H1 (cell line): ENCODE measurements around the gene VMP1. TPM values are rescaled to one million over a fixed set of nuclear protein-coding genes. Genes with fewer than 3 reads are reported as not detected.

Source experiments
- CTCF ChIA-PET: fragments of 300-600 bp; sonication (Branson Sonifier 250); formaldehyde crosslinking; loops from one replicate; lab custom pipeline; 2021; ENCODE audit not compliant: partially characterized antibody; lab: Charles Lee
- POLR2A ChIA-PET: fragments of 300-600 bp; sonication (Branson Sonifier 250); formaldehyde crosslinking; loops from one replicate; lab custom pipeline; 2021; ENCODE audit warnings: inconsistent platforms; ENCODE audit not compliant: partially characterized antibody; lab: Charles Lee
- DNase-seq, 2 experiments: peaks; one replicate each; pipeline versions ENCODE4 v3.0.0 to v3.0.0-alpha.2; 2010 to 2022; ENCODE audit warnings: low spot score in 2 of 2, low read depth in 1 of 2, mixed read lengths in 1 of 2
- FAIRE-seq: peaks from 2 replicates; lab custom pipeline; 2011; peaks lifted over from hg19 to GRCh38; lab: Jason Lieb, UNC
- H2AFZ ChIP-seq: 2 replicates; pipeline ENCODE4 v1.8.1; 2012; ENCODE audit warnings: low read length, inconsistent platforms
- H2AK5ac ChIP-seq: 2 replicates; pipeline ENCODE4 v1.6.1; 2013; ENCODE audit warnings: low read depth, low read length
- H2BK120ac ChIP-seq: replicated peaks from 2 replicates; pipeline ENCODE3; 2013; ENCODE audit warnings: low read depth, low read length, inconsistent platforms
- H2BK12ac ChIP-seq: 2 replicates; pipeline ENCODE4 v1.6.1; 2013; ENCODE audit warnings: low read depth, low read length
- H2BK15ac ChIP-seq: 2 replicates; pipeline ENCODE4 v1.6.1; 2013; ENCODE audit warnings: low read length
- H2BK20ac ChIP-seq: 2 replicates; pipeline ENCODE4 v1.6.1; 2013; ENCODE audit warnings: low read length
- H2BK5ac ChIP-seq: 2 replicates; pipeline ENCODE4 v1.6.1; 2013; ENCODE audit warnings: low read depth, low read length
- H3K14ac ChIP-seq: 2 replicates; pipeline ENCODE4 v1.6.1; 2013; ENCODE audit warnings: inconsistent platforms; ENCODE audit not compliant: insufficient read length
- H3K18ac ChIP-seq: 2 replicates; pipeline ENCODE4 v1.6.1; 2013; ENCODE audit warnings: low read length; ENCODE audit errors: extremely low read depth
- H3K23ac ChIP-seq: 2 replicates; pipeline ENCODE4 v1.6.1; 2013; ENCODE audit warnings: inconsistent platforms; ENCODE audit not compliant: insufficient read length
- H3K23me2 ChIP-seq: 2 replicates; pipeline ENCODE4 v1.6.1; 2013; ENCODE audit warnings: low read depth, low read length
- H3K27ac ChIP-seq: 2 replicates; pipeline ENCODE4 v1.6.1; 2011; ENCODE audit warnings: low read depth, low read length, inconsistent platforms
- H3K27me3 ChIP-seq, 4 experiments: replicated peaks in 1 of 4; 1 replicate in 1 of 4; 2 replicates in 3 of 4; pipeline versions ENCODE4 v1.6.1 to v1.8.1; 2011 to 2013; ENCODE audit warnings: low read length in 3 of 4, mild to moderate bottlenecking in 3 of 4, inconsistent platforms in 2 of 4, mixed read lengths in 2 of 4, moderate library complexity in 1 of 4; ENCODE audit not compliant: control insufficient read depth in 3 of 4, insufficient read depth in 3 of 4; ENCODE audit errors: extremely low read depth in 1 of 4
- H3K36me3 ChIP-seq, 4 experiments: 2 replicates each; pipeline versions ENCODE4 v1.6.1 to v1.8.1; 2011 to 2013; ENCODE audit warnings: mild to moderate bottlenecking in 4 of 4, low read length in 3 of 4, moderate library complexity in 2 of 4, control low read depth in 1 of 4, inconsistent platforms in 1 of 4; ENCODE audit not compliant: insufficient read depth in 4 of 4, control insufficient read depth in 2 of 4
- H3K4ac ChIP-seq: replicated peaks from 2 replicates; pipeline ENCODE3; 2013; ENCODE audit warnings: low read length, low read depth, mixed read lengths, inconsistent platforms; ENCODE audit not compliant: insufficient read length
- H3K4me1 ChIP-seq, 4 experiments: replicated peaks in 1 of 4; 1 replicate in 1 of 4; 2 replicates in 3 of 4; pipeline versions ENCODE4 v1.6.1 to v1.8.1; 2011 to 2013; ENCODE audit warnings: low read length in 3 of 4, inconsistent platforms in 2 of 4, mixed read lengths in 1 of 4; ENCODE audit not compliant: insufficient read depth in 4 of 4, control insufficient read depth in 3 of 4
- H3K4me2 ChIP-seq, 2 experiments: 2 replicates each; pipeline versions ENCODE4 v1.6.1 to v1.8.1; 2011 to 2013; ENCODE audit warnings: low read depth in 2 of 2, low read length in 2 of 2, control low read depth in 1 of 2, inconsistent platforms in 1 of 2, mild to moderate bottlenecking in 1 of 2; ENCODE audit not compliant: insufficient read depth in 1 of 2
- H3K4me3 ChIP-seq, 4 experiments: fragments of 200-600, 300-600 bp in 1 of 4; sonication (generic), shearing (Covaris generic), sonication (Bioruptor Twin) in 1 of 4; 2 replicates each; pipeline versions ENCODE4 v1.5.1 to v1.8.1; 2011 to 2016; ENCODE audit warnings: low read length in 4 of 4, low read depth in 3 of 4, control low read depth in 2 of 4, inconsistent platforms in 2 of 4, mild to moderate bottlenecking in 2 of 4, mixed read lengths in 1 of 4, moderate library complexity in 1 of 4; ENCODE audit not compliant: insufficient read depth in 2 of 4; ENCODE audit errors: extremely low read depth in 1 of 4
- H3K56ac ChIP-seq: replicated peaks from 2 replicates; pipeline ENCODE3; 2013; ENCODE audit warnings: low read depth, mild to moderate bottlenecking, mixed read lengths, low read length, inconsistent platforms; ENCODE audit not compliant: insufficient read length
- H3K79me1 ChIP-seq: 2 replicates; pipeline ENCODE4 v1.6.1; 2013; ENCODE audit warnings: low read depth, low read length, control low read depth
- H3K79me2 ChIP-seq, 2 experiments: 2 replicates each; pipeline versions ENCODE4 v1.6.1 to v1.8.1; 2012 to 2013; ENCODE audit warnings: low read length in 2 of 2, mild to moderate bottlenecking in 2 of 2, inconsistent platforms in 1 of 2; ENCODE audit not compliant: insufficient read depth in 2 of 2, control insufficient read depth in 1 of 2
- H3K9ac ChIP-seq, 4 experiments: replicated peaks in 1 of 4; 1 replicate in 1 of 4; 2 replicates in 3 of 4; pipeline versions ENCODE4 v1.6.1 to v1.8.1; 2011 to 2013; ENCODE audit warnings: low read depth in 3 of 4, low read length in 3 of 4, control low read depth in 2 of 4, mild to moderate bottlenecking in 2 of 4, moderate library complexity in 2 of 4, inconsistent platforms in 1 of 4; ENCODE audit errors: extremely low read depth in 1 of 4
- H3K9me3 ChIP-seq, 2 experiments: 2 replicates each; pipeline versions ENCODE4 v1.6.1 to v1.8.1; 2012 to 2013; ENCODE audit warnings: mild to moderate bottlenecking in 2 of 2, moderate library complexity in 2 of 2, control low read depth in 1 of 2, inconsistent platforms in 1 of 2, low read depth in 1 of 2, low read length in 1 of 2, mixed read lengths in 1 of 2; ENCODE audit not compliant: insufficient read depth in 2 of 2
- H4K20me1 ChIP-seq, 2 experiments: replicated peaks in 1 of 2; 2 replicates each; pipeline versions ENCODE3 to v1.8.1; 2011 to 2013; ENCODE audit warnings: inconsistent platforms in 2 of 2, low read length in 2 of 2, mild to moderate bottlenecking in 1 of 2; ENCODE audit not compliant: insufficient read depth in 2 of 2, control insufficient read depth in 1 of 2
- H4K5ac ChIP-seq: 2 replicates; pipeline ENCODE4 v1.6.1; 2013; ENCODE audit warnings: low read length, low read depth, mixed read lengths, inconsistent platforms; ENCODE audit not compliant: insufficient read length
- H4K8ac ChIP-seq: 2 replicates; pipeline ENCODE4 v1.8.0; 2013; ENCODE audit warnings: mild to moderate bottlenecking, moderate library complexity, low read length, inconsistent platforms; ENCODE audit not compliant: insufficient read depth; ENCODE audit errors: extremely low read depth
- H4K91ac ChIP-seq: replicated peaks from 2 replicates; pipeline ENCODE3; 2013; ENCODE audit warnings: low read length, mixed read lengths, inconsistent platforms; ENCODE audit not compliant: insufficient read length
- CEBPB ChIP-seq: IDR thresholded peaks from 2 replicates; pipeline ENCODE4 v1.6.1; 2012; ENCODE audit warnings: low read depth, low read length
- CHD2 ChIP-seq: IDR thresholded peaks from 2 replicates; pipeline ENCODE4 v1.6.1; 2012; ENCODE audit warnings: low read length, improper control_type of control experiment
- HDAC2 ChIP-seq, 2 experiments: fragments of 300-600 bp in 1 of 2; sonication (generic) in 1 of 2; IDR thresholded peaks; 2 replicates each; pipeline ENCODE4 v1.6.1; 2011 to 2012; ENCODE audit warnings: low read depth in 2 of 2, low read length in 2 of 2, mild to moderate bottlenecking in 2 of 2, moderate library complexity in 2 of 2, borderline replicate concordance in 1 of 2, inconsistent platforms in 1 of 2
- JUND ChIP-seq: IDR thresholded peaks from 2 replicates; pipeline ENCODE4 v1.6.1; 2011; ENCODE audit warnings: mild to moderate bottlenecking, improper control_type of control experiment, low read length
- KDM4A ChIP-seq: IDR thresholded peaks from one replicate; pipeline ENCODE4 v1.7.1; 2012; ENCODE audit warnings: low read depth, mild to moderate bottlenecking, moderate library complexity, low read length, inconsistent platforms; ENCODE audit not compliant: severe bottlenecking
- KDM5A ChIP-seq: fragments of 200-600 bp; IDR thresholded peaks from 2 replicates; pipeline ENCODE4 v1.7.1; 2012; ENCODE audit warnings: mild to moderate bottlenecking, low read length, inconsistent platforms, mixed read lengths
- MAFK ChIP-seq: IDR thresholded peaks from 2 replicates; pipeline ENCODE4 v1.6.1; 2012; ENCODE audit warnings: low read depth, mild to moderate bottlenecking, improper control_type of control experiment, low read length
- POLR2A ChIP-seq, 2 experiments: IDR thresholded peaks; 1 replicate in 1 of 2; 2 replicates in 1 of 2; pipeline ENCODE4 v1.6.1; 2011; ENCODE audit warnings: low read depth in 2 of 2, low read length in 2 of 2, mild to moderate bottlenecking in 2 of 2; ENCODE audit errors: control extremely low read depth in 1 of 2
- POU5F1 ChIP-seq: IDR thresholded peaks from 2 replicates; pipeline ENCODE4 v1.6.1; 2011; ENCODE audit warnings: low read depth, mild to moderate bottlenecking, low read length, moderate library complexity
- SAP30 ChIP-seq: fragments of 300-600 bp; sonication (generic); IDR thresholded peaks from 2 replicates; pipeline ENCODE4 v1.7.1; 2012; ENCODE audit warnings: low read length, moderate library complexity, mild to moderate bottlenecking, inconsistent platforms; ENCODE audit not compliant: insufficient read depth, insufficient replicate concordance
- SIX5 ChIP-seq: IDR thresholded peaks from 2 replicates; pipeline ENCODE4 v1.6.1; 2011; ENCODE audit warnings: mild to moderate bottlenecking, low read depth, low read length
- SP4 ChIP-seq: IDR thresholded peaks from 2 replicates; pipeline ENCODE4 v1.6.1; 2012; ENCODE audit warnings: low read length, inconsistent platforms
- SRF ChIP-seq: IDR thresholded peaks from 2 replicates; pipeline ENCODE4 v1.6.1; 2011; ENCODE audit warnings: mild to moderate bottlenecking, low read depth, low read length, moderate library complexity
- WGBS, 2 experiments: shearing (Covaris generic) in 1 of 2; methylation state at CpG; one replicate each; pipeline versions ENCODE4 v1.1.6 to v1.1.7; 2013 to 2015; ENCODE audit warnings: low lambda C conversion rate in 2 of 2, mixed read lengths in 2 of 2, inconsistent platforms in 1 of 2, low coverage in 1 of 2, missing lambda C conversion rate in 1 of 2; ENCODE audit not compliant: insufficient replicate concordance in 2 of 2, insufficient coverage in 1 of 2, insufficient read length in 1 of 2; ENCODE audit errors: extremely low coverage in 1 of 2, missing lambda C conversion rate in 1 of 2; 5-methylcytosine and 5-hydroxymethylcytosine counted together
- polyA plus RNA-seq, 7 experiments: library from polyadenylated mRNA; depleted of rRNA in 3 of 7; stranded (reverse) in 5 of 7; unstranded in 2 of 7; fragments of >200 nt in 5 of 7; fragments of 200-250 nt in 2 of 7; gene quantifications; 1 replicate in 5 of 7; 2 replicates in 1 of 7; 4 replicates in 1 of 7; pipeline versions ENCODE4 v1.2.1 to v1.2.3, GENCODE V29; 2011 to 2013; ENCODE audit warnings: missing spikeins in 2 of 7, mixed read lengths in 2 of 7
- total RNA-seq: library from RNA; stranded (reverse); fragmentation: NEBNext Ultra II Directional; extraction: Animal tissue kit (Norgen Biotek cat#: 25700); gene quantifications from 2 replicates; pipeline ENCODE4 v1.2.1, GENCODE V29; 2021
- TF ChIP-seq, protein P1 (sequence below): IDR thresholded peaks from 2 replicates; pipeline ENCODE4 v1.6.1; 2012; ENCODE audit warnings: inconsistent platforms

VMP1 gene
- total and polyA plus RNA-seq, 2 of the 8 experiments (the other 6 are each of a cell fraction or from before 2014, with no cell fraction given) = 45.0 to 92.7 TPM

DNA sequence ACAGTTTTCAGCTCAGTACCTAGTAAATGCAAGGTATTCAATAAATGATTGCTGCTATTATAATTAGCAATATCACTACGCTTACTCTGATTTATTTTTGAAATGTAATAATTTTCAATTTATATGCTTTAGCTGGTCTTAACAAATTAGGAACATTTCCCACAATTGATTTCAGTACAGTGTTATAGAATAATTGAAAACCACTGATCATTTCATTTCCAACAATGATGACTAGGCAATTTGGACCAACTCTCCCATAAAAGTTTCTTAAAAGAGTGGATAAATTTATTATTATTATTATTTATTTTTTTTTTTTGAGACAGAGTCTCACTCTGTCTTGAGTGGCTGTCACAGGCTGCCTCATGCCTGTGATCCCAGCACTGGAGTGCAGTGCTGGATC lies 41.1 kb downstream of the VMP1 start:
- H3K14ac ChIP-seq = no peak overlapping the region
- H3K9ac ChIP-seq = no peak overlapping the region
- H3K27me3 ChIP-seq = no peaks in the 10 kb centered on the region
- no peaks in the 10 kb centered on the region for H3K4me1 ChIP-seq
- H3K79me2 ChIP-seq = no peaks in the 10 kb centered on the region
- no peak overlapping the region for H2BK5ac ChIP-seq
- H2AFZ ChIP-seq = no peak overlapping the region
- no peaks in the 10 kb centered on the region for H4K20me1 ChIP-seq
- H3K4me3 ChIP-seq = no peak overlapping the region
- H3K4me2 ChIP-seq = no peak overlapping the region
- H3K79me1 ChIP-seq = no peaks in the 10 kb centered on the region
- TF ChIP-seq KDM5A (no peak), CEBPB (no peak), HDAC2 (IDR thresholded peaks at IDR 0.05; ENCODE audit: borderline replicate concordance in 1 of 2, low read depth in 2 of 2, low read length in 2 of 2) (no peak), POLR2A (IDR thresholded peaks at IDR 0.05; ENCODE audit: control extremely low read depth in 1 of 2, low read depth in 2 of 2, low read length in 2 of 2) (no peak), KDM4A (no peak), SP4 (no peak), SIX5 (no peak), CHD2 (no peak), SAP30 (no peak), JUND (no peak), POU5F1 (no peak), SRF (no peak), MAFK (no peak)
- TF ChIP-seq, protein P1, sequence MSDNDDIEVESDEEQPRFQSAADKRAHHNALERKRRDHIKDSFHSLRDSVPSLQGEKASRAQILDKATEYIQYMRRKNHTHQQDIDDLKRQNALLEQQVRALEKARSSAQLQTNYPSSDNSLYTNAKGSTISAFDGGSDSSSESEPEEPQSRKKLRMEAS = no peak
- TF ChIP-seq, all 59 proteins: peak for 0
- ChIA-PET CTCF (interaction anchor here (0.9 to 2.4 kb wide), 4 partner anchors 11 to 296 kb away, joined by 3 to 10 read pairs (median 5); no protein-coding TSS in a partner anchor), POLR2A (interaction anchor here (0.6 to 1.5 kb wide), 2 partner anchors 97 to 129 kb away, joined by 3 to 4 read pairs; partner anchors contain the start of gene CLTC)
- DNase-seq = no peak
- no peak overlapping the region for H2BK120ac ChIP-seq
- no peak overlapping the region for H3K4ac ChIP-seq
- H2BK12ac ChIP-seq = no peak overlapping the region
- H3K27ac ChIP-seq = no peak overlapping the region
- H2AK5ac ChIP-seq = no peak overlapping the region
- no peak overlapping the region for H3K18ac ChIP-seq
- no peak overlapping the region for H3K56ac ChIP-seq
- H3K23ac ChIP-seq = no peak overlapping the region
- no peak overlapping the region for H2BK15ac ChIP-seq
- H2BK20ac ChIP-seq = no peak overlapping the region
- no peak overlapping the region for H4K8ac ChIP-seq
- H4K5ac ChIP-seq = no peak overlapping the region
- no peaks in the 10 kb centered on the region for H3K23me2 ChIP-seq
- FAIRE-seq = no peak
- H3K9me3 ChIP-seq = no peaks in the 10 kb centered on the region
- H4K91ac ChIP-seq = no peak overlapping the region
- H3K36me3 ChIP-seq = no peaks in the 10 kb centered on the region; a peak in 1 of 8 replicates
- 86% methylated on average over 1 of the region's 1 CpG; no CpG with 5 or more reads in 1 of the 2 experiments for WGBS, 2 experiments
